ENCODE results near the gene TTC39B. TPM values are rescaled to one million over a fixed set of nuclear protein-coding genes. Genes with fewer than 3 reads are reported as not detected.

The TTC39B gene
- total RNA-seq, 1 donor from 2014 or later: 4.1 TPM

DNA sequence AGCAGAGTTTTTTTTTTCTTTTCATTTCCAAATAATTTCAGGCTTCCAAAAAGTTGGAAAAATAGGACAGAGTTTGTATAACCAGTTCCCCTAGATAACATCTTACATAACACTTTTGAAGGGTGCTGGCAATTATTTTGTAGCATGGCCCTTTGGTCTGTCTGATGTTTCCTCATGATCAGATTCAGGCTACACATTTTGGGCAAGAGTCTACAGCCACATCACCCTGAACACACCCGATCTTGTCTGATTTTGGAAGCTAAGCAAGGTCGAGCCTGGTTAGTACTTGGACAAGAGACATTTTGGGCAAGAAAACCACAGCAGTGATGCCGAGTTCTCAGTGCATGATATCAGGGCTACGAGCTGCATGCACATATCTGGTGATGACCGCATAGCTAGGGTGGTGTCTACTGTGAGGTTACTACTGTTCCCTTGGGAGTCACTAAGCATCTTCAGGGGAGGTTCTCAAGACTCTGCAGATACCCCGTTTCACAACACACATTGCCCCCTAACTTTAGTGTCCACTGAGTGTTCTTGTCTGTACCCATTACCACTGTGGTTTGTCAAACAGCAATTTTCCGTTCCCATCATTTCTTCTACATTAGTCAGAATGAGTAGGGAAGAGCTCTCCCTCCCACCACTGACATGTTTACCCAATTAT, 86.2 kb downstream of the TTC39B start:
- H3K9me3 Mint-ChIP-seq: no peaks in the 10 kb centered on the region
- no peaks in the 10 kb centered on the region for H3K9me3 ChIP-seq (ENCODE audit: low read depth)

GRCh38 chr9:15219546-15219945, 87.5 kb downstream of the TTC39B start:
- Histone ChIP-seq H3F3A (ENCODE audit: low read depth) (no peaks in the 10 kb centered on the region), H3K27me3 (no peaks in the 10 kb centered on the region), H3K9ac (no peak overlapping the region), H3K27ac (no peak overlapping the region), H3K36me3 (no peaks in the 10 kb centered on the region), H3K9me3 (ENCODE audit: low read depth) (no peaks in the 10 kb centered on the region), H4K20me1 (ENCODE audit: low read depth) (no peaks in the 10 kb centered on the region), H2AFZ (replicated peaks) (no peak overlapping the region), H3K79me2 (ENCODE audit: low read depth) (no peaks in the 10 kb centered on the region), H3K4me1 (peaks cover 4% of the 10 kb centered on the region), H3K4me3 (no peak overlapping the region), H3K4me2 (no peak overlapping the region)
- Mint-ChIP-seq H3K36me3 (no peaks in the 10 kb centered on the region), H3K9me3 (no peaks in the 10 kb centered on the region), H3K27ac (no peak overlapping the region), H3K4me1 (peaks cover 6% of the 10 kb centered on the region), H3K27me3 (ENCODE audit: insufficient read depth, low read depth) (no peaks in the 10 kb centered on the region), H3K4me3 (no peak overlapping the region)
- DNase-seq (ENCODE audit: low spot score): no peak
- no peak for TF ChIP-seq EZH2 (IDR thresholded peaks at IDR 0.05)
- no peak for TF ChIP-seq CTCF (IDR thresholded peaks at IDR 0.05)
- no peak for TF ChIP-seq EZH2phosphoT487 (IDR thresholded peaks at IDR 0.05)

More for the DNA sequence above, 86.2 kb downstream of the TTC39B start:
- Histone ChIP-seq H3K79me2 (ENCODE audit: low read depth) (no peaks in the 10 kb centered on the region), H3K27ac (no peak overlapping the region), H3F3A (ENCODE audit: low read depth) (no peaks in the 10 kb centered on the region), H3K4me1 (peaks cover 4% of the 10 kb centered on the region), H3K27me3 (no peaks in the 10 kb centered on the region), H3K36me3 (no peaks in the 10 kb centered on the region), H4K20me1 (ENCODE audit: low read depth) (no peaks in the 10 kb centered on the region), H2AFZ (replicated peaks) (no peak overlapping the region), H3K4me2 (no peak overlapping the region), H3K9ac (no peak overlapping the region), H3K4me3 (no peak overlapping the region)
- peaks cover 6% of the 10 kb centered on the region for H3K4me1 Mint-ChIP-seq
- H3K27ac Mint-ChIP-seq: no peak overlapping the region
- no peak overlapping the region for H3K4me3 Mint-ChIP-seq
- no peak for DNase-seq (ENCODE audit: low spot score)
- no peaks in the 10 kb centered on the region for H3K36me3 Mint-ChIP-seq
- TF ChIP-seq EZH2 (IDR thresholded peaks at IDR 0.05): no peak
- no peak for TF ChIP-seq CTCF (IDR thresholded peaks at IDR 0.05)
- no peak for TF ChIP-seq EZH2phosphoT487 (IDR thresholded peaks at IDR 0.05)
- H3K27me3 Mint-ChIP-seq (ENCODE audit: insufficient read depth, low read depth): no peaks in the 10 kb centered on the region

GRCh38 chr9:15218994-15219393, 88.0 kb downstream of the TTC39B start:
- TF ChIP-seq EZH2 (IDR thresholded peaks at IDR 0.05): no peak
- no peak for TF ChIP-seq CTCF (IDR thresholded peaks at IDR 0.05)
- no peak for TF ChIP-seq EZH2phosphoT487 (IDR thresholded peaks at IDR 0.05)
- no peak overlapping the region for H3K27ac Mint-ChIP-seq
- no peak overlapping the region for H3K4me3 Mint-ChIP-seq
- Histone ChIP-seq H3K27ac (no peak overlapping the region), H3K4me3 (no peak overlapping the region), H3K9ac (no peak overlapping the region), H3K79me2 (ENCODE audit: low read depth) (no peaks in the 10 kb centered on the region), H3K9me3 (ENCODE audit: low read depth) (no peaks in the 10 kb centered on the region), H3K4me1 (peaks cover 4% of the 10 kb centered on the region), H4K20me1 (ENCODE audit: low read depth) (no peaks in the 10 kb centered on the region), H2AFZ (replicated peaks) (no peak overlapping the region), H3K36me3 (no peaks in the 10 kb centered on the region), H3K27me3 (no peaks in the 10 kb centered on the region), H3K4me2 (no peak overlapping the region), H3F3A (ENCODE audit: low read depth) (no peaks in the 10 kb centered on the region)
- H3K27me3 Mint-ChIP-seq (ENCODE audit: insufficient read depth, low read depth): no peaks in the 10 kb centered on the region
- no peaks in the 10 kb centered on the region for H3K9me3 Mint-ChIP-seq
- no peak for DNase-seq (ENCODE audit: low spot score)
- peaks cover 6% of the 10 kb centered on the region for H3K4me1 Mint-ChIP-seq
- no peaks in the 10 kb centered on the region for H3K36me3 Mint-ChIP-seq

All from neural progenitor cell (in vitro differentiated cells).